Left colon (tissue), 2 donors: Measurements from ENCODE around the gene NR1H4. TPM values are rescaled to one million over a fixed set of nuclear protein-coding genes. Genes with fewer than 3 reads are reported as not detected.
A peak's percentile ranks its signal among the peaks of the same experiment; 100 is the strongest.

ENCODE experiments used
- ATAC-seq: fragments of 200-7000 bp; cut with Tn5 transposase; one replicate; pipeline ENCODE4 v1.9.1; 2020; ENCODE audit warnings: mild to moderate bottlenecking, moderate library complexity
- DNase-seq, 2 donors: peaks; one replicate each; pipeline ENCODE4 v3.0.0-alpha.2; 2020
- intact Hi-C, 2 donors: fragments of 100-400 bp; cut with DNase I in 1 of 2; cut with micrococcal nuclease in 1 of 2; formaldehyde crosslinking; loops; one replicate each; pipeline versions ENCODE4 v1.11.2 to v1.14.0; 2022; cut with DNase I, micrococcal nuclease
- total RNA-seq, 2 donors: library from RNA; stranded (reverse); fragmentation: NEBNext Ultra II Directional; extraction: Animal tissue kit (Norgen Biotek cat#: 25700); gene quantifications; one replicate each; pipeline ENCODE4 v1.2.1, GENCODE V29; 2021
- donor health status: DM: no; HTN: no; CAD: no.
- donor health status: DM: yes; HTN: yes; CAD: no.

The NR1H4 gene
- total RNA-seq, 2 donors from 2014 or later = 20.3 to 30.5 TPM

GRCh38 chr12:100463661-100464060, 10.0 kb upstream of the NR1H4 start:
- intact Hi-C loops = no loop called here
- DNase-seq (no peak), ATAC-seq (no peak)

GRCh38 chr12:100464529-100464928, 9.1 kb upstream of the NR1H4 start:
- intact Hi-C loops = no loop called here
- DNase-seq (no peak), ATAC-seq (no peak)

GRCh38 chr12:100468126-100468525, 5.5 kb upstream of the NR1H4 start:
- DNase-seq = no peak
- intact Hi-C loops = no loop called here
- no peak for ATAC-seq

GRCh38 chr12:100472325-100472724, 1.3 kb upstream of the NR1H4 start:
- no peak for ATAC-seq
- intact Hi-C loops = no loop called here
- DNase-seq = no peak

GRCh38 chr12:100473050-100473715, 483 bp upstream of the NR1H4 start:
- intact Hi-C loops = no loop called here
- DNase-seq (no peak), ATAC-seq (no peak)

GRCh38 chr12:100474617-100475016, 951 bp downstream of the NR1H4 start:
- DNase-seq (no peak), ATAC-seq (peak; percentile 71)
- intact Hi-C loops = no loop called here

GRCh38 chr12:100476013-100476751, 2.5 kb downstream of the NR1H4 start:
- ATAC-seq (no peak), DNase-seq (no peak)
- intact Hi-C loops = no loop called here

GRCh38 chr12:100481021-100481420, 7.4 kb downstream of the NR1H4 start:
- ATAC-seq (no peak), DNase-seq (no peak)
- intact Hi-C loops = no loop called here

- DNase-seq (no peak), ATAC-seq (peak; percentile 69)
- intact Hi-C loops = no loop called here
These were observed 10.7 kb downstream of the NR1H4 start for GRCh38 chr12:100484183-100484886.

- intact Hi-C loops = no loop called here
- no peak for DNase-seq
- ATAC-seq = peak; percentile 84
These were observed 11.3 kb downstream of the NR1H4 start for GRCh38 chr12:100484891-100485471.

- DNase-seq (no peak), ATAC-seq (no peak)
- intact Hi-C loops = no loop called here
These were observed 12.3 kb downstream of the NR1H4 start for GRCh38 chr12:100485983-100486382.

GRCh38 chr12:100489251-100489820, 15.7 kb downstream of the NR1H4 start:
- no peak for DNase-seq
- intact Hi-C loops = no loop called here
- no peak for ATAC-seq

GRCh38 chr12:100490056-100490455, 16.4 kb downstream of the NR1H4 start:
- DNase-seq (no peak), ATAC-seq (no peak)
- intact Hi-C loops = no loop called here

- DNase-seq = no peak
- intact Hi-C loops = no loop called here
- ATAC-seq = peak; percentile 76
These were observed 17.4 kb downstream of the NR1H4 start for GRCh38 chr12:100491104-100491503.

GRCh38 chr12:100493396-100494012, 19.8 kb downstream of the NR1H4 start:
- intact Hi-C loops = no loop called here
- DNase-seq (no peak), ATAC-seq (peak; percentile 86)

- intact Hi-C loops = no loop called here
- ATAC-seq (peak; percentile 44), DNase-seq (no peak)
These were observed 20.4 kb downstream of the NR1H4 start for GRCh38 chr12:100494026-100494425.

- no peak for DNase-seq
- intact Hi-C loops = no loop called here
- ATAC-seq = peak; percentile 17
These were observed 20.9 kb downstream of the NR1H4 start for GRCh38 chr12:100494538-100494937.

- no peak for ATAC-seq
- no peak for DNase-seq
These were observed 23.6 kb downstream of the NR1H4 start for GRCh38 chr12:100497105-100497795.

More at GRCh38 chr12:100497105-100497795, 23.6 kb downstream of the NR1H4 start:
- intact Hi-C loops = no loop called here
